MV-4-11 (cell line): ENCODE data around the gene ROS1.

ENCODE experiments used
- DNase-seq: peaks from one replicate; lab custom pipeline; 2025; lab: John Stamatoyannopoulos, UW

The ROS1 gene

GRCh38 chr6:117440706-117441525 is 15.2 kb upstream of the ROS1 start:
- DNase-seq, result no peak

DNA sequence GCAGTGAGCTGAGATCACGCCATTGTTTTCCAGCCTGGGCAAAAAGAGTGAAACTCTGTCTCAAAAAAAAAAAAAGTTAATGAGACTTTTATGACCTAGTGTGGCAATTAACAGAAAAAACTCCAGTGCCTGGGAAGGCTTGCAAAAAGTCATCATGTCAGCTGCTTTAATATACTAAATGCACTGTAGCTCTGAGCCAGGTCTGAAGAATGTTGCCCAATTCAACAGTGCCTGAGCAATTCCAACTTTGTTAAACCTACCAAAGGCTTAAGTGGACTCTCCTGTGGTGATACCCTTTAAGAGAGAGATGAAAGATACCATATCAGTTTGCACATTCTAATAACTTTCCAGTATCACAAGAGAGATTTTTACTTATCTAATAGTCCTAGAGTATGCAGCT is 6.5 kb upstream of the ROS1 start:
- DNase-seq, result no peak

DNA sequence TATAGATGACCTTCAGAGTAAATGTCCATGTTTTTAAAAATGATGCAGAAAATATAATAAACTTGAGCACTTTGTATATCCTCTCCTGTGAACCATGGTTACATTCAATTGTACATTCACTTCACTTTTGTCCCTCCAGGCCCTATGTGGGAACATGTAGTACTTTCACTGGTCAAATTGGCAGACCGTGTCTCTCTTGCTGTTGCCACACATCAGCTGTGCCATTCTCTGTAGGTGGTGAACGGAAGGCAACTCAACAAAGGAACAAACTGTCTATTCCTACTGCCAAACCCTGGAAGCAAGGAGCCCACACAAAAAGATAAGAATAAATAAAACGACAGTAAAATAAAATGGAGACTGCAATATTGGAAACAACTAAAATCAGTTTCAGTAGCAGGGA is 2.0 kb downstream of the ROS1 start:
- DNase-seq, result no peak

DNA sequence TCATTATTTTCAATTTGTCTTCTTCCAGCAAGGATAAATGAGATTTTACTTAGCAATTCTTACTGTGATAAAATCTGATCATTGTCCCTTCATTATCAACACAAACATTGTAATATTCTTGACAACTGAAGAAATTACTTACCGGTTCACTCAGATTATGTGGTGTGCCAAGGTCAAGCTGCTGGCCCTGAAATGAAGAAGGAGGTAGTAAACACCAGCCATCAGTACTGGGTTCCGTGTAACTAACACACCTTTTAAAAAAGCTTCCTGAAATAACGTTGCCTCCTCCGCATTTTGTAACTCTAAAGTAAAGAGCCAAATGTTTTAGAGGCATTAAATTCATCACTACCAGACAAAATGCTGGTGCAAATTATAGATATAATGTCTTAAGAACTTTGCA is 7.4 kb downstream of the ROS1 start:
- DNase-seq, result no peak

DNA sequence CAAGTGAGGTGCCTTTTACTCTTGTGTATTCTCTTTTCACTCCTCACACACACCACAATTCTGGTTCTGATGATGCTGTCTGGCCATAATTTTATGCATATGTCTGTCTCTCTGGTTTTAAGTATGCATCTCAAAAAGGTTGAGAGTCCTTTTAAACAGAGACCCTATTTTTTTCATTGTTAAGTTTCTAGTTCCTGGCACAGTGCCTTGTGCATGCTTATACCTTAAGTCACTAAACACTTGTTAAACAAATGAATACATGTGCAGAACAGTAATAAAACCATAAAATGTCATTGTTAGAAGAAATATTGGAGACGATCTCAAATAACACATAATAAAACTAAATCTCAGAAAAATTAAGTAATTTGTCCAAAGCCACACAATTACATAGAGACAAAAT is 7.9 kb downstream of the ROS1 start:
- no peak for DNase-seq

DNA sequence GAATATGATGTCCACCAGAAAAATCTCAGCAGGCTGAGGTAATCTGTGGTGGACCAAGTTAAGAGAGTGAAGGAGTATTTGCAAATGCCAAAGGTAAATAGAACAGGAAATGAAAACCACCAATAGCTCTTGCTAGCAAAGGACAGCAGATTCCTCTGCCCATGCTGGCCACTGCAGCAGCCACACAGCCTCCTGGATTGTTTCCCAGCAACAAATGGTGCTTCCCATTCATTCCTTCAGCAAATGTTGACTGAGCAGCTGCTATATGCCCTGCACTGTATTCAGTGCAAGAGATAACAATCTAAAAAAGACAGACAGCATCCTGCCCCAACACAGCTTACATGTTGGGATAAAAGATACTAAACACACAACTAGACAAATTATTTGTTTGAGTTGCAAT is 11.0 kb downstream of the ROS1 start:
- DNase-seq, result no peak

DNA sequence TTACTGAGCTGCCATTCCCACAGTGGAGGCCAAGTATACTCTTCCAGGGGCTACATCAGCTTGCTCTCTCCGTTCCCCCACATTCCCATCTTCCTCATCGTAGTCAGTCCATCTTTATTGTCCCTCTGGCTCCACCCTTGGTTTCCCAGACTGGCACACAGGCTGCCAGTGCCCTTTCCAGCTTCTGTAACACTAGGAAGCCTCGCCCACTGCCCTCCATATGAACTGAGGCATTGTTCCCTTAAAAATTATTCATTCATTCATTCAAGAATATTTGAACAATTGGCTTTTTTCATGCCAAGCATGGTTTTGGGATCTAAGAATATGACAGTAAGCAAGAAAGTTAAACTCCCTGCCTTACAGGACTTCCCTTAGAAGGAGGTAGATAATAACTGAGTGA is 14.3 kb downstream of the ROS1 start:
- DNase-seq, result no peak

DNA sequence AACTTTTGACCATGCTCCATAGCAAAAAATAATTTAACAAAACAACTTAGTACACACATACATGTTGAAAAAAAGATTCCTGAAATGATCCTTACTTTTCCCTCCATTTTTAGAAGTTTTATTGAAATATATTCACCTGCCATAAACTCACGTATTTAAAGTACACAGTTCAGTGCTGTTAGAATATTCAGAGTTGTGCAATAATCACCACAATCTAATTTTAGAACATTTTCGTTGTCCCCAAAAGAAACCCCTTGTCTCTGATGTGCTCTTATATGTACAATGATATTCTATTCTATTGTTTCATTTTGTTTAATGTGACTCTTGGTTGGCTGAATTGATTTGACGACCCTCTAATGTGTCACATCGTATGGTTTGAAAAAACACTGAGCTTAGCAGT is 15.9 kb downstream of the ROS1 start:
- no peak for DNase-seq

- DNase-seq, result peak; percentile 5
Measured at GRCh38 chr6:117409420-117409819, 16.3 kb downstream of the ROS1 start.

- DNase-seq, result no peak
Measured at GRCh38 chr6:117404548-117404947, 21.2 kb downstream of the ROS1 start.

DNA sequence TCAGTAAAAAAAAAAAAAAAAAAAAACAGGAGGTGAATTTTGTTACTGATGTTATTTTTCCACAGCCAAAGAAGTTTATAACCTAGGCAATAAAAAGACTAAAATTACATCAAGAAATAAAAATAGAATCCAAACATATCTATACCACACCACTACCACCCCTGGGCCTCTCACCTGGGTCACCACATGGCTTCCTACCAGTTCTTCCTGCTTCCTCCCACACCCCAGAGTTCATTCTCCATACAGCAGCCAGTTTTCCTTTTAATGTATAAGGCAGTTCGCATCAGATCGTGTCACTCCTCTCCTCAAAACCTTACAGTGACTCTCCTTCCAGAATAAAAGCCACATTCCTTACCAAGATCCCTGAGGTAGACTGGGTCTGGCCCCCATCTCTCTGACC is 23.9 kb downstream of the ROS1 start:
- DNase-seq, result no peak

- DNase-seq, result no peak
Measured at GRCh38 chr6:117399924-117400323, 25.8 kb downstream of the ROS1 start.

- no peak for DNase-seq
Measured at GRCh38 chr6:117399126-117399525, 26.6 kb downstream of the ROS1 start.

- DNase-seq, result peak; percentile 21
Measured at GRCh38 chr6:117397536-117398227, 28.1 kb downstream of the ROS1 start.

DNA sequence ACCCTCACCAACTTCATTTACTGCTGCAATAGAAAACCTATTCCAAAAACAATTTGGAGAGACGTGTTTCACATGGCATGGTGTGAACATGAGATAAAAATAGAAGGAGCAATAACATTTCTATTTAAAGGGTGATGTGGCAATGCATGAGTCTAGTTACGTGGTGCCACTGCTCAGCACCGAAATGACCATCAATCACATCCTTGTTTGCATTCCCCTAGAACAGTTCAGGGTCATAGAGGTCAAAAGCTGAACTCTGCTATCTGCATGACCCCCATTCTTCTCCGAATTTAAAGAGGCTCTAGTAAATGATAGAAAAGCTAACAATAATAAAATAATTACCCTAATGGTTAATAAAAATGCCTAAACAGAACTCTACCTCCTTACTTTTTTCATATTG is 29.5 kb downstream of the ROS1 start:
- DNase-seq, result peak; percentile 27

- no peak for DNase-seq
Measured at GRCh38 chr6:117395164-117395563, 30.6 kb downstream of the ROS1 start.

- no peak for DNase-seq
Measured at GRCh38 chr6:117393045-117393444, 32.7 kb downstream of the ROS1 start.

DNA sequence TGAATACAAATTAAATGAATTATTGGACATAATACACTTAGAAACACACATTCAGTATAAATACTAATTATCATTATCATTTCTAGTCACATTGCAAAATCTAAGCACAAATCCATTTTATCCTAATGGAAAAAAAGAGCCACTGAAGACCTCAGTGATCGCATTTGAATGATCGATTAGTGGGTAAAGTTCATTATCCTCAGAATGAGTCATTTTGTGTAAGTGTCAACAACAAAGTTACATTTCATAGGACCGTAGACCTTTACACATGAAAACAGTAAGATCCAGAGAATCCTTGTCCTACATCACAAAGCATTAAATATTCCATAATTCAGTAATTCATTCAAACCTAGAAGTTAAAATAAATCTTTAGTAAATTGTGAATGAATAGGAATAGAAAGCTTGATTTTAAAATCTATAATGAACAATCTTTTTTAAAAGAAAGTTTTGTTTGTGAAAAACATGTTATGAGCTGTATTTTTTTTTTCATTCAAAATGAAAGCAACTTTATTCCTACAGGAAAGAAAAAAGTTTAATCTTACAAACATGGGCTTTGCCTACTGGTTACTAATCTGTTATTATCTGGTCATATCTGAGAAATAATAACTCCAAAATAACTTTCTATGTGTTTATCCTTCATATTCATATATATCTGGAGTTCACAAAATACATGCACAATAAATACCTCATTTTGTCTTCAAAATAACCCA is 33.7 kb downstream of the ROS1 start:
- DNase-seq, result no peak

GRCh38 chr6:117389227-117390057 is 36.3 kb downstream of the ROS1 start:
- no peak for DNase-seq

DNA sequence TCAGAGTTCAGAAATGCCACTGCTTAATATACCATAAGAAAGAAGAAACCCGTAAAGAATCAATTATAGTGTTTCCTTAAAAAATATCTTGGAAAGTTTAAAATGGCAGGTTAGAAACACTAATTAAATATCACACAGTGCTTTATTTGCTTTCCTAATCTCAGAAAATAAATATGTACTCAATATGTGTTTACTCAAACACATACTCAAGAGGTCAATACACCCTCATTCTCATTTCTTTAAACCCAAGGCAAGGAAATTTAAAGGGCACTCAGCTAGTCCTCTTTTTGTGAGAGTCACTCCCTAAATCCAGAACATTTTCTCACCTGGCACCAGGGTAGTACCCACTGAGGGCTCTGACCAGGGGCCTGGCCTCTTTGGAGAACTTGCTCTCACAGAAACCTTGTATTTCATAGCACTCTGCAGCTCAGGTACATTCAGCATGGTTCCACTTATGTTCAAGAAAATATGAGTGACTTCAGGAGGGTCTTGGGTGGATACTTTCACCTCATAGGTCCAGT is 38.2 kb downstream of the ROS1 start:
- DNase-seq, result no peak

- no peak for DNase-seq
Measured at GRCh38 chr6:117384659-117385058, 41.1 kb downstream of the ROS1 start.

- no peak for DNase-seq
Measured at GRCh38 chr6:117381749-117382148, 44.0 kb downstream of the ROS1 start.
